Vagina (tissue), 2 donors: ENCODE measurements around the gene ARID1B.

ENCODE experiments used
- CTCF ChIP-seq, 3 experiments: fragments of 450-650 bp in 2 of 3; fragments of 200-600 bp in 1 of 3; sonication (generic) in 1 of 3; IDR thresholded peaks; one replicate each; pipeline ENCODE4 v1.5.1; 2017 to 2019; ENCODE audit warnings: antibody characterized with exemption in 3 of 3, mild to moderate bottlenecking in 2 of 3, moderate library complexity in 2 of 3
- POLR2A ChIP-seq, 2 donors: fragments of 450-650 bp; IDR thresholded peaks; one replicate each; pipeline ENCODE4 v1.6.1; 2017; ENCODE audit warnings: antibody characterized with exemption in 2 of 2, mild to moderate bottlenecking in 2 of 2, moderate library complexity in 2 of 2

GRCh38 chr6:156944412-156944811, 167.2 kb downstream of the ARID1B start:
- TF ChIP-seq CTCF (IDR thresholded peaks at IDR 0.05) (no peak), POLR2A (IDR thresholded peaks at IDR 0.05) (no peak)
